GM18511 (cell line): ENCODE measurements around the gene C10orf143.
"Not testable (repeated sequence)": the region's sequence is repeated elsewhere in the genome, so short reads cannot be mapped to it uniquely, and the experiment has no call there.

ENCODE experiments used
- ATAC-seq: cut with Tn5 transposase; IDR thresholded peaks from one replicate; pipeline ENCODE4 v1.9.1; 2021; ENCODE audit warnings: mild to moderate bottlenecking, moderate library complexity; ENCODE audit not compliant: unreplicated experiment

C10orf143 gene

GRCh38 chr10:130038019-130038555, 72.5 kb downstream of the C10orf143 start:
- ATAC-seq, result no peak

- ATAC-seq, result no peak
These were observed 73.4 kb downstream of the C10orf143 start for GRCh38 chr10:130037169-130037661.

GRCh38 chr10:130036296-130037065, 74.1 kb downstream of the C10orf143 start:
- ATAC-seq, result no peak

- ATAC-seq, result no peak
These were observed 81.4 kb downstream of the C10orf143 start for GRCh38 chr10:130029209-130029608.

GRCh38 chr10:130028465-130028819, 82.2 kb downstream of the C10orf143 start:
- no peak for ATAC-seq

- no peak for ATAC-seq
These were observed 82.7 kb downstream of the C10orf143 start for GRCh38 chr10:130027716-130028464.

- ATAC-seq, result no peak
These were observed 83.8 kb downstream of the C10orf143 start for GRCh38 chr10:130026670-130027456.

GRCh38 chr10:130025811-130026485, 84.7 kb downstream of the C10orf143 start:
- ATAC-seq, result no peak

GRCh38 chr10:130025326-130025725, 85.3 kb downstream of the C10orf143 start:
- ATAC-seq, result no peak

- no peak for ATAC-seq
These were observed 85.8 kb downstream of the C10orf143 start for GRCh38 chr10:130024779-130025325.

GRCh38 chr10:130024326-130024725, 86.3 kb downstream of the C10orf143 start:
- not testable (repeated sequence) for ATAC-seq

GRCh38 chr10:130023454-130024230, 87.0 kb downstream of the C10orf143 start:
- no peak for ATAC-seq

GRCh38 chr10:130022511-130023299, 87.9 kb downstream of the C10orf143 start:
- ATAC-seq, result no peak

GRCh38 chr10:130022086-130022485, 88.5 kb downstream of the C10orf143 start:
- ATAC-seq, result no peak

GRCh38 chr10:130021383-130021950, 89.2 kb downstream of the C10orf143 start:
- ATAC-seq, result no peak

GRCh38 chr10:130020651-130021382, 89.8 kb downstream of the C10orf143 start:
- no peak for ATAC-seq

GRCh38 chr10:130018730-130019185, 91.9 kb downstream of the C10orf143 start:
- ATAC-seq, result no peak
